ENCODE results near the gene TMEM245. TPM values are rescaled to one million over a fixed set of nuclear protein-coding genes. Genes with fewer than 3 reads are reported as not detected.

Gene TMEM245
- total RNA-seq, 1 donor from 2014 or later = 43.8 TPM

GRCh38 chr9:109095321-109095720, 24.4 kb downstream of the TMEM245 start:
- Mint-ChIP-seq H3K36me3 (ENCODE audit: low read depth) (peaks cover 7% of the 10 kb centered on the region), H3K27ac (ENCODE audit: unreplicated experiment) (no peak overlapping the region)
- TF ChIP-seq CTCF (IDR thresholded peaks at IDR 0.05) = no peak

GRCh38 chr9:109094268-109094667, 25.5 kb downstream of the TMEM245 start:
- Mint-ChIP-seq H3K9me3 (ENCODE audit: low read depth) (no peaks in the 10 kb centered on the region), H3K4me1 (ENCODE audit: low read depth) (peaks cover 54% of the 10 kb centered on the region), H3K27ac (ENCODE audit: unreplicated experiment) (no peak overlapping the region), H3K36me3 (ENCODE audit: low read depth) (peaks cover 11% of the 10 kb centered on the region), H3K4me3 (ENCODE audit: unreplicated experiment) (no peak overlapping the region), H3K27me3 (ENCODE audit: low read depth) (no peaks in the 10 kb centered on the region)
- TF ChIP-seq CTCF (IDR thresholded peaks at IDR 0.05) = no peak
- no peak for DNase-seq (ENCODE audit: low spot score)

More at GRCh38 chr9:109095321-109095720, 24.4 kb downstream of the TMEM245 start:
- no peak overlapping the region for H3K4me3 Mint-ChIP-seq (ENCODE audit: unreplicated experiment)
- H3K9me3 Mint-ChIP-seq (ENCODE audit: low read depth) = no peaks in the 10 kb centered on the region
- no peaks in the 10 kb centered on the region for H3K27me3 Mint-ChIP-seq (ENCODE audit: low read depth)
- H3K4me1 Mint-ChIP-seq (ENCODE audit: low read depth) = peaks cover 56% of the 10 kb centered on the region
- DNase-seq (ENCODE audit: low spot score) = no peak

GRCh38 chr9:109092587-109092986, 27.2 kb downstream of the TMEM245 start:
- H3K36me3 Mint-ChIP-seq (ENCODE audit: low read depth) = peaks cover 20% of the 10 kb centered on the region
- H3K9me3 Mint-ChIP-seq (ENCODE audit: low read depth) = no peaks in the 10 kb centered on the region
- no peak for DNase-seq (ENCODE audit: low spot score)
- H3K27ac Mint-ChIP-seq (ENCODE audit: unreplicated experiment) = peak overlapping the region; percentile 18
- no peak for TF ChIP-seq CTCF (IDR thresholded peaks at IDR 0.05)
- H3K4me3 Mint-ChIP-seq (ENCODE audit: unreplicated experiment) = no peak overlapping the region
- no peaks in the 10 kb centered on the region for H3K27me3 Mint-ChIP-seq (ENCODE audit: low read depth)
- peaks cover 42% of the 10 kb centered on the region for H3K4me1 Mint-ChIP-seq (ENCODE audit: low read depth)

- no peak overlapping the region for H3K4me3 Mint-ChIP-seq (ENCODE audit: unreplicated experiment)
- no peak for TF ChIP-seq CTCF (IDR thresholded peaks at IDR 0.05)
- H3K27ac Mint-ChIP-seq (ENCODE audit: unreplicated experiment) = peak overlapping the region; percentile 18
- DNase-seq (ENCODE audit: low spot score) = no peak
- peaks cover 21% of the 10 kb centered on the region for H3K36me3 Mint-ChIP-seq (ENCODE audit: low read depth)
- no peaks in the 10 kb centered on the region for H3K27me3 Mint-ChIP-seq (ENCODE audit: low read depth)
- no peaks in the 10 kb centered on the region for H3K9me3 Mint-ChIP-seq (ENCODE audit: low read depth)
- H3K4me1 Mint-ChIP-seq (ENCODE audit: low read depth) = peaks cover 38% of the 10 kb centered on the region
Observed at GRCh38 chr9:109092051-109092580, 27.6 kb downstream of the TMEM245 start.

GRCh38 chr9:109088221-109088620, 31.5 kb downstream of the TMEM245 start:
- H3K36me3 Mint-ChIP-seq (ENCODE audit: low read depth) = peaks cover 30% of the 10 kb centered on the region

More at GRCh38 chr9:109088221-109088620, 31.5 kb downstream of the TMEM245 start:
- no peaks in the 10 kb centered on the region for H3K9me3 Mint-ChIP-seq (ENCODE audit: low read depth)
- no peak for TF ChIP-seq CTCF (IDR thresholded peaks at IDR 0.05)
- no peak overlapping the region for H3K4me3 Mint-ChIP-seq (ENCODE audit: unreplicated experiment)
- peaks cover 22% of the 10 kb centered on the region for H3K4me1 Mint-ChIP-seq (ENCODE audit: low read depth)
- peak overlapping the region; percentile 49 for H3K27ac Mint-ChIP-seq (ENCODE audit: unreplicated experiment)
- no peak for DNase-seq (ENCODE audit: low spot score)
- H3K27me3 Mint-ChIP-seq (ENCODE audit: low read depth) = no peaks in the 10 kb centered on the region
